Urinary bladder (tissue), 4 donors: ENCODE results near the gene FBXW12. TPM values are rescaled to one million over a fixed set of nuclear protein-coding genes. Genes with fewer than 3 reads are reported as not detected.

Experiments
- DNase-seq: peaks from one replicate; pipeline ENCODE4 v3.0.0-alpha.2; 2015; ENCODE audit errors: extremely low spot score
- H3K27ac ChIP-seq: one replicate; pipeline ENCODE4 v1.5.1; 2013; ENCODE audit warnings: low read depth, mild to moderate bottlenecking, moderate library complexity
- H3K36me3 ChIP-seq: one replicate; pipeline ENCODE4 v1.6.1; 2013; ENCODE audit warnings: mild to moderate bottlenecking, moderate library complexity; ENCODE audit not compliant: insufficient read depth
- H3K4me1 ChIP-seq: one replicate; pipeline ENCODE4 v1.6.1; 2013; ENCODE audit warnings: mild to moderate bottlenecking, moderate library complexity; ENCODE audit not compliant: insufficient read depth
- H3K4me3 ChIP-seq: one replicate; pipeline ENCODE4 v1.5.1; 2013; ENCODE audit warnings: low read depth, low read length
- WGBS: extraction: QIAGEN DNeasy Blood & Tissue Kit; methylation state at CpG from one replicate; pipeline ENCODE4 v1.1.7; 2013; 5-methylcytosine and 5-hydroxymethylcytosine counted together
- polyA plus RNA-seq: library from polyadenylated mRNA; stranded (reverse); fragments of 200-250 nt; gene quantifications from one replicate; pipeline ENCODE4 v1.2.3, GENCODE V29; 2013
- total RNA-seq: library from RNA; depleted of rRNA; stranded (reverse); fragments of >200 nt; gene quantifications from one replicate; pipeline ENCODE4 v1.2.3, GENCODE V29; 2014
- donor health status: healthy with polysubstance abuse.
- donor health status: healthy.

FBXW12 gene
- total and polyA plus RNA-seq, 2 donors = 0.32 TPM; not detected in 1

GRCh38 chr3:48353987-48354386, 18.0 kb upstream of the FBXW12 start:
- WGBS = 93% methylated on average over 4 of the region's 4 CpGs
- Histone ChIP-seq H3K4me3 (no peak overlapping the region), H3K4me1 (no peaks in the 10 kb centered on the region), H3K36me3 (no peaks in the 10 kb centered on the region), H3K27ac (no peak overlapping the region)
- no peak for DNase-seq

DNA sequence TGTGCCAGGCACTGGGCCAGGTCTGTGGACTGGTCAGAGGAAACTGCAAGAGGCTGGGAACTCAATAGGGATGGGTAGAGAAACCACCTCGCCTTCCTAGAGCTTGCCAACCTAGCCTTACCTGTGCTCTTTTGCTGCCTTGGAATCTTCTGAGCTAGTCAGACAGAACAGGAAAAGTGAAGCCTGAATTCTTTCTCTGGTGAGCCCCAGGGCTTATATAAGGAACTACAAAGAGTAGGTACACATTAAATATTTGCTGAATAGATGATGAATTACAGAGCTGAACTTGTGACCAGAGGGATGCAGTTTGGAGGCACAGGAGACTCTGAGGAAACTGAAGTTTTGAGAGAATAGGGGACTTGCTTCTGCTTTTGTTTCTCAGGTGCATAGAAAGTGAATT, 15.6 kb upstream of the FBXW12 start:
- WGBS = 62% methylated on average over 1 of the region's 1 CpG
- Histone ChIP-seq H3K4me1 (no peaks in the 10 kb centered on the region), H3K27ac (no peak overlapping the region), H3K4me3 (no peak overlapping the region), H3K36me3 (no peaks in the 10 kb centered on the region)
- no peak for DNase-seq

GRCh38 chr3:48361928-48362327, 10.1 kb upstream of the FBXW12 start:
- no peaks in the 10 kb centered on the region for H3K4me1 ChIP-seq
- H3K4me3 ChIP-seq = no peak overlapping the region
- H3K36me3 ChIP-seq = no peaks in the 10 kb centered on the region
- DNase-seq = no peak
- H3K27ac ChIP-seq = no peak overlapping the region

DNA sequence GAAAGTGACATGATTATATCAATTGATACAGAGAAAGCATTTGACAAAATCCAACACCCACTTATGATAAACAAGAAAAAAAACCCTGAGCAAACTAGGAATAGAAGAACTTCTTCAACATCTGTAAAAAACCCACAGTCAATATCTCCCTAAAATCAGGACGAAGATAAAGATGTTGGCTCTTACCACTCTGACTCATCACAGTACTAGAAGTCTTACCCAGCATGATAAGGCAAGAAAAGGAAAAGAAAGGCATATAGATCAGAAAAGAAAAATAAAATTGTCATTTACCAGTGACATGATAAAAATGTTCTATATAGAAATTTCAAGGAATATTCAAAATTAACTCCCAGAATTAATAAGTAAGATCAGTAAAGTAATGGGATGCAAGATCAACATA, 7.2 kb upstream of the FBXW12 start:
- DNase-seq = no peak
- Histone ChIP-seq H3K36me3 (no peaks in the 10 kb centered on the region), H3K4me3 (no peak overlapping the region), H3K27ac (no peak overlapping the region), H3K4me1 (no peaks in the 10 kb centered on the region)
- WGBS = 71% methylated on average over 1 of the region's 1 CpG

DNA sequence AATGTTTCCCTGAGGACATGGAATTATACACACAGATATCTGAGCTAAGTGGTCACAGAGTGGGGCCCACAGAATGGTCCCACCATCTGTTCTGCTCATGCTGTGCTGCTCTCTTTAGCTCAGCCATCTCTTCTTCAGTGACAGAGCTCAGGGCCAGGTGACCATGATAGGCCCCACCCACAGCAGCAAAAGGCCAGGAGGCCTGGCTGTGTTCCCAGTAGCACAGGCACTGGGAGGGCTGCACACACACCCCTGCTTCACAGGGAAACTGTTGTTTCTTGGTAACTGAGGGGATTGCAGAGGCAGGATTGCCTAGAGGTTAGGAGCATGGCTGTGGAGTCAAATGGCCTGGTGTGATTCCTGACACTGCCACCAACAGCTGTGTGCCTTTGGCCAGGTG, 4.8 kb upstream of the FBXW12 start:
- Histone ChIP-seq H3K27ac (no peak overlapping the region), H3K4me1 (no peaks in the 10 kb centered on the region), H3K4me3 (no peak overlapping the region), H3K36me3 (no peaks in the 10 kb centered on the region)
- no peak for DNase-seq

- no peak overlapping the region for H3K27ac ChIP-seq
- no peaks in the 10 kb centered on the region for H3K4me1 ChIP-seq
- H3K4me3 ChIP-seq = no peak overlapping the region
- no peaks in the 10 kb centered on the region for H3K36me3 ChIP-seq
- DNase-seq = no peak
- 53% methylated on average over 7 of the region's 7 CpGs for WGBS
Measured at GRCh38 chr3:48369693-48370332, 2.2 kb upstream of the FBXW12 start.

- no peak overlapping the region for H3K27ac ChIP-seq
- 64% methylated on average over 7 of the region's 7 CpGs for WGBS
- no peak overlapping the region for H3K4me3 ChIP-seq
- H3K4me1 ChIP-seq = no peaks in the 10 kb centered on the region
- H3K36me3 ChIP-seq = no peaks in the 10 kb centered on the region
- DNase-seq = no peak
Measured at GRCh38 chr3:48370333-48370713, 1.7 kb upstream of the FBXW12 start.

- H3K4me3 ChIP-seq = no peak overlapping the region
- no peaks in the 10 kb centered on the region for H3K36me3 ChIP-seq
- WGBS = 73% methylated on average over 7 of the region's 7 CpGs
- DNase-seq = no peak
- H3K27ac ChIP-seq = no peak overlapping the region
- no peaks in the 10 kb centered on the region for H3K4me1 ChIP-seq
Measured at GRCh38 chr3:48372377-48372770, 355 bp downstream of the FBXW12 start.

DNA sequence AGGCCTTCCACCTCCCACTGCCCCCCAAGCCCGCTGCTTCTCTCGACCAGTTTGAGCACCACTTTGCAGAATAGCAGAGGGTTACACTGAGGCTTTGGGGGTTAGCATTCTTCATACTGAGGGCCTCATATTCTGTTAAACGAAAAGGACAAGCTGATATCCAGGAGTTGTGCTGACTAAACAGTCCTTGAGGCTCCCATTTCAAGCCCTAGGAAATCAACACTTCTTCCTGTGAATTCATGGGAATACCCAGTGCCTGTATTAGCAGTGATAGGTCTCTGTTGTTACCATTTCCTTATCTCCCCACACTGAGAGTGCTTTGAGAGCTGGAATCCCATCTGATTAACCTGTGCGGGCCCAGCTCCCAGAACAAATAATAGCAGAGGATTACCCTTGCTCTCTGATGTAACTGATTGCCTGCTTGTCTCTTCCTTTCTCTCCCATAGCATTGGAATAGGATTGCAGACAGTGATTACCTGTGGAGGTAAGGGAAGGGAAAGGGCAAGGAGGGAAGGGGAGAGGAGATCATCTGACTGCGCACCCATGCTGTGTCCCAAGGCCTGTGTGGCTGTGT, 930 bp downstream of the FBXW12 start:
- no peaks in the 10 kb centered on the region for H3K36me3 ChIP-seq
- DNase-seq = no peak
- H3K4me3 ChIP-seq = no peak overlapping the region
- WGBS = 56% methylated on average over 5 of the region's 5 CpGs
- no peaks in the 10 kb centered on the region for H3K4me1 ChIP-seq
- no peak overlapping the region for H3K27ac ChIP-seq

GRCh38 chr3:48387634-48388033, 15.6 kb downstream of the FBXW12 start:
- Histone ChIP-seq H3K4me3 (no peak overlapping the region), H3K36me3 (no peaks in the 10 kb centered on the region), H3K4me1 (no peaks in the 10 kb centered on the region)

GRCh38 chr3:48388966-48389365, 16.9 kb downstream of the FBXW12 start:
- Histone ChIP-seq H3K4me3 (no peak overlapping the region), H3K4me1 (no peaks in the 10 kb centered on the region), H3K27ac (no peak overlapping the region), H3K36me3 (no peaks in the 10 kb centered on the region)
- 60% methylated on average over 2 of the region's 2 CpGs for WGBS
- no peak for DNase-seq

More at GRCh38 chr3:48387634-48388033, 15.6 kb downstream of the FBXW12 start:
- H3K27ac ChIP-seq = no peak overlapping the region
- no peak for DNase-seq

- WGBS = 86% methylated on average over 2 of the region's 2 CpGs
- DNase-seq = no peak
- H3K36me3 ChIP-seq = no peaks in the 10 kb centered on the region
- no peak overlapping the region for H3K27ac ChIP-seq
- H3K4me3 ChIP-seq = no peak overlapping the region
- H3K4me1 ChIP-seq = no peaks in the 10 kb centered on the region
Measured at GRCh38 chr3:48394391-48394790, 22.4 kb downstream of the FBXW12 start.

- Histone ChIP-seq H3K4me3 (no peak overlapping the region), H3K27ac (no peak overlapping the region), H3K36me3 (no peaks in the 10 kb centered on the region), H3K4me1 (no peaks in the 10 kb centered on the region)
- no peak for DNase-seq
- WGBS = 61% methylated on average over 3 of the region's 3 CpGs
Measured at GRCh38 chr3:48395714-48396113, 23.7 kb downstream of the FBXW12 start.

- Histone ChIP-seq H3K4me1 (no peaks in the 10 kb centered on the region), H3K36me3 (no peaks in the 10 kb centered on the region), H3K27ac (no peak overlapping the region), H3K4me3 (no peak overlapping the region)
- DNase-seq = no peak
- 67% methylated on average over 9 of the region's 9 CpGs for WGBS
Measured at GRCh38 chr3:48397767-48398681, 26.0 kb downstream of the FBXW12 start.
